Lung (tissue), 12 donors: ENCODE results near the gene CFTR. TPM values are rescaled to one million over a fixed set of nuclear protein-coding genes. Genes with fewer than 3 reads are reported as not detected.

Experiments
- ATAC-seq: fragments of 200-7000 bp; cut with Tn5 transposase; one replicate; pipeline ENCODE4 v1.9.1; 2020; ENCODE audit warnings: moderate number of reproducible peaks; ENCODE audit not compliant: insufficient read depth, low FRiP score
- DNase-seq, 3 donors: peaks; one replicate each; pipeline ENCODE4 v3.0.0-alpha.2; 2013 to 2017
- H3K27ac ChIP-seq, 2 donors: one replicate each; pipeline ENCODE4 v1.5.1; 2013; ENCODE audit warnings: mild to moderate bottlenecking in 2 of 2, moderate library complexity in 2 of 2, control low read depth in 1 of 2, inconsistent platforms in 1 of 2, low read depth in 1 of 2, low read length in 1 of 2
- H3K27me3 ChIP-seq, 3 donors: one replicate each; pipeline ENCODE4 v1.5.1; 2013; ENCODE audit warnings: low read length in 2 of 3; ENCODE audit not compliant: control insufficient read depth in 3 of 3, insufficient read depth in 3 of 3
- H3K36me3 ChIP-seq, 4 donors: one replicate each; pipeline ENCODE4 v1.5.1; 2013; ENCODE audit warnings: low read length in 4 of 4, mild to moderate bottlenecking in 1 of 4, moderate library complexity in 1 of 4; ENCODE audit not compliant: control insufficient read depth in 4 of 4, insufficient read depth in 4 of 4
- H3K4me1 ChIP-seq, 5 donors: one replicate each; pipeline ENCODE4 v1.5.1; 2013; ENCODE audit warnings: low read length in 5 of 5, mild to moderate bottlenecking in 2 of 5, moderate library complexity in 1 of 5; ENCODE audit not compliant: control insufficient read depth in 5 of 5, insufficient read depth in 5 of 5
- H3K4me3 ChIP-seq: one replicate; pipeline ENCODE4 v1.5.1; 2013; ENCODE audit warnings: mild to moderate bottlenecking, control low read depth, moderate library complexity
- H3K9ac ChIP-seq, 2 donors: one replicate each; pipeline ENCODE4 v1.5.1; 2013; ENCODE audit warnings: low read length in 2 of 2, control low read depth in 1 of 2; ENCODE audit not compliant: insufficient read depth in 1 of 2
- H3K9me3 ChIP-seq, 4 donors: one replicate each; pipeline ENCODE4 v1.5.1; 2013; ENCODE audit warnings: low read length in 3 of 4, mild to moderate bottlenecking in 1 of 4, moderate library complexity in 1 of 4; ENCODE audit not compliant: control insufficient read depth in 4 of 4, insufficient read depth in 3 of 4
- CTCF ChIP-seq: IDR thresholded peaks from 2 replicates; pipeline ENCODE4 v1.5.1; 2012; ENCODE audit warnings: mild to moderate bottlenecking; ENCODE audit errors: control extremely low read depth, extremely low read depth
- WGBS, 2 donors: extraction: QIAGEN DNeasy Blood & Tissue Kit; methylation state at CpG; one replicate each; pipeline ENCODE4 v1.1.7; 2013; 5-methylcytosine and 5-hydroxymethylcytosine counted together
- polyA plus RNA-seq, 2 donors: library from polyadenylated mRNA; stranded (reverse); fragments of 200-250 nt; gene quantifications; one replicate each; pipeline ENCODE4 v1.2.1, GENCODE V29; 2013
- total RNA-seq, 2 donors: library from RNA; depleted of rRNA in 1 of 2; stranded (reverse); fragments of >200 nt in 1 of 2; gene quantifications; one replicate each; pipeline ENCODE4 v1.2.1, GENCODE V29; 2014 to 2021
- donor health status: control.
- donor health status: control.
- donor health status: Bipolar disorder and iron deficiency.
- donor health status: healthy.
- donor health status: DM: yes; HTN: yes; CAD: no.

The CFTR gene
- total and polyA plus RNA-seq, 4 donors = 8.2 to 138 (median 15.7) TPM

GRCh38 chr7:117656806-117657205 lies 177.0 kb downstream of the CFTR start:
- no peak overlapping the region for H3K9ac ChIP-seq
- no peak for ATAC-seq
- H3K9me3 ChIP-seq = peaks cover 0 to 2% (median 0%) of the 10 kb centered on the region in 4 donors
- TF ChIP-seq CTCF = no peak
- no peak overlapping the region for H3K27ac ChIP-seq
- H3K4me3 ChIP-seq = no peak overlapping the region
- no peaks in the 10 kb centered on the region for H3K36me3 ChIP-seq
- 62 to 78% methylated on average over 2 of the region's 2 CpGs for WGBS, 2 donors
- no peaks in the 10 kb centered on the region for H3K4me1 ChIP-seq
- no peaks in the 10 kb centered on the region for H3K27me3 ChIP-seq
- DNase-seq = no peak

- Histone ChIP-seq H3K4me1 (no peaks in the 10 kb centered on the region), H3K9ac (no peak overlapping the region), H3K27ac (no peak overlapping the region), H3K36me3 (no peaks in the 10 kb centered on the region), H3K27me3 (no peaks in the 10 kb centered on the region), H3K9me3 (no peaks in the 10 kb centered on the region), H3K4me3 (no peak overlapping the region)
- TF ChIP-seq CTCF = no peak
- ATAC-seq (no peak), DNase-seq (peak in 2 of 3 donors; percentile 14 to 39)
These were observed 179.7 kb downstream of the CFTR start for GRCh38 chr7:117659531-117660011.

GRCh38 chr7:117661328-117661727 lies 181.5 kb downstream of the CFTR start:
- ATAC-seq (no peak), DNase-seq (no peak)
- Histone ChIP-seq H3K9ac (no peak overlapping the region), H3K27me3 (no peaks in the 10 kb centered on the region), H3K4me3 (no peak overlapping the region), H3K27ac (no peak overlapping the region), H3K9me3 (no peaks in the 10 kb centered on the region), H3K36me3 (no peaks in the 10 kb centered on the region), H3K4me1 (no peaks in the 10 kb centered on the region)
- WGBS, 2 donors = 61 to 69% methylated on average over 2 of the region's 2 CpGs
- TF ChIP-seq CTCF = no peak

- DNase-seq = no peak
- Histone ChIP-seq H3K36me3 (peaks cover 0 to 2% (median 0%) of the 10 kb centered on the region in 4 donors), H3K27ac (no peak overlapping the region), H3K9ac (no peak overlapping the region), H3K27me3 (no peaks in the 10 kb centered on the region), H3K9me3 (no peaks in the 10 kb centered on the region), H3K4me1 (no peaks in the 10 kb centered on the region), H3K4me3 (no peak overlapping the region)
- no peak for TF ChIP-seq CTCF
- no peak for ATAC-seq
- WGBS, 2 donors = 67 to 74% methylated on average over 3 of the region's 3 CpGs
These were observed 184.2 kb downstream of the CFTR start for GRCh38 chr7:117664047-117664446.
